Muscle of arm (tissue), 12 donors: ENCODE measurements around the gene SCGB2A2. TPM values are rescaled to one million over a fixed set of nuclear protein-coding genes. Genes with fewer than 3 reads are reported as not detected.

ENCODE experiments used
- DNase-seq: peaks from one replicate; pipeline ENCODE4 v3.0.0-alpha.2; 2013
- polyA plus RNA-seq, 12 donors: library from polyadenylated mRNA; unstranded; fragments of 120-200 nt; gene quantifications; one replicate each; pipeline ENCODE4 v1.2.1, GENCODE V29; 2013; ENCODE audit not compliant: insufficient read length in 12 of 12

The SCGB2A2 gene
- polyA plus RNA-seq, 12 donors, result not detected

GRCh38 chr11:62298975-62299374 is 29.0 kb downstream of the SCGB2A2 start, which contains the start of gene SCGB1D4:
Gene SCGB1D4, minus strand, starts transcription at chr11:62299075. Its CDS starts 65 bp downstream, at chr11:62299010.
- DNase-seq, result no peak

DNA sequence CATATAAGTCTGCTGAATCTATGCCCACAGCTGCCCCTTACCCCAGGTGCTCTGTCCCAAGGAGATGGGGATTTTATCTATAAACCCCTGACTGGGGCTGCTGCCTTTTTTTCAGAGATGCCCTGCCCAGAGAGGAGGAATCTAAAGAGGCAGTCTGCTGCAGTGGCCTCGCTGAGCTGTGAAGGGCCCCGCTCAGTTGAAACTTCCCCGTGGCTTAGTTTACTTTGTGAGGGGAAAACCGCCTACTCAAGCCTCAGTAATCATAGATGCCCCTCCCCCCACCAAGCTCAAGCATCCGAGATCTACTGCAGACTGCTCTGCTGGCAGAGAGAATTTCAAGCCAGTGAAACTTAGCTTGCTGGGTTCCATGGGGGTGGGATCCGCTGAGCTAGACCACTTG is 36.3 kb downstream of the SCGB2A2 start:
- no peak for DNase-seq

- DNase-seq, result no peak
Measured at GRCh38 chr11:62307950-62308349, 38.0 kb downstream of the SCGB2A2 start.

- no peak for DNase-seq
Measured at GRCh38 chr11:62309991-62310390, 40.0 kb downstream of the SCGB2A2 start.

DNA sequence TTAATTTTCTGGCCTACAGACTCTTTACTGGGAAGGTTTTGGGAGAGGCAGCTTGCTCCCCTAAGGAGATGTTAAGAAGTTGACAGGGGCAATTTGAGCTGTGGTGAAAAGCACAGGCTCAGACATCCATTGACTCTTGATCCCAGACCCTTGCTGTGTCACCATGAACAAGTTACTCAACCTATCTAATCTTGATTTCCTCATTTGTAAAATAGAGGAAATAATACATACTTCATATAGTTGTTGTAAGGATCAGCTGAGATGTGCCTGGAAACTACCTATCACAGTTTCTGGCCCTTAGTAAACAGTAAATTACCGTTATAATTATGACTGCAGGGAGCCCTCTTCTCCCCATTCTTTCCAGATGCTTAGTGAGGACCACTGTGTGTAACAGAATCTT is 45.5 kb downstream of the SCGB2A2 start:
- no peak for DNase-seq

GRCh38 chr11:62322524-62322923 is 52.6 kb downstream of the SCGB2A2 start:
- DNase-seq, result no peak

Other genes starting within 250 kb of the SCGB2A2 start
- gene INCENP, start 146.1 kb upstream of the SCGB2A2 start, polyA plus RNA-seq, result 10 to 100 TPM in 11 of 12 donors, not detected in 1; 13.3 to 28.5 (median 17.0) TPM
- gene SCGB1D1, start 79.9 kb upstream of the SCGB2A2 start, polyA plus RNA-seq, result not detected
- gene SCGB2A1, start 61.5 kb upstream of the SCGB2A2 start, polyA plus RNA-seq, result under 1 TPM in 1 of 12 donors, not detected in 11; 0.24 TPM
- under 1 TPM in 1 of 12 donors, not detected in 11; 0.34 TPM for gene SCGB1D2, start 27.9 kb upstream of the SCGB2A2 start, polyA plus RNA-seq
- not detected for gene SCGB1D4, start 28.9 kb downstream of the SCGB2A2 start, polyA plus RNA-seq
- gene ASRGL1, start 67.3 kb downstream of the SCGB2A2 start, polyA plus RNA-seq, result 10 to 100 TPM in 1 of 12 donors, 1 to 10 TPM in 10, not detected in 1; 2.1 to 19.4 (median 3.7) TPM
- not detected for gene SCGB1A1, start 148.9 kb downstream of the SCGB2A2 start, polyA plus RNA-seq